Activated CD8-positive, alpha-beta T cell treated with anti-CD3 and anti-CD28 coated beads for 36 hours (primary cell): ENCODE results near the gene KCNIP3. TPM values are rescaled to one million over a fixed set of nuclear protein-coding genes. Genes with fewer than 3 reads are reported as not detected.

Source experiments
- ATAC-seq: fragments of 200-7000 bp; cut with Tn5 transposase; one replicate; pipeline ENCODE4 v1.10.0; 2021; ENCODE audit warnings: mild to moderate bottlenecking, moderate library complexity
- CTCF ChIA-PET: fragments of 350-600 bp; sonication (Branson Sonifier 250); formaldehyde crosslinking; loops from one replicate; lab custom pipeline; 2021; ENCODE audit warnings: antibody characterized with exemption; lab: Charles Lee
- POLR2A ChIA-PET: fragments of 350-600 bp; sonication (Branson Sonifier 250); formaldehyde crosslinking; loops from one replicate; lab custom pipeline; 2021; ENCODE audit warnings: antibody characterized with exemption; lab: Charles Lee
- DNase-seq: peaks from one replicate; pipeline ENCODE4 v3.0.0-alpha.2; 2020
- H3K27ac Mint-ChIP-seq: one replicate; pipeline ENCODE4 v1.8.0; 2021; ENCODE audit warnings: mild to moderate bottlenecking, mixed read lengths
- H3K27me3 Mint-ChIP-seq: one replicate; pipeline ENCODE4 v1.8.0; 2021; ENCODE audit warnings: mixed read lengths
- H3K36me3 Mint-ChIP-seq: one replicate; pipeline ENCODE4 v1.8.0; 2021; ENCODE audit warnings: low read depth, mixed read lengths
- H3K4me1 Mint-ChIP-seq: one replicate; pipeline ENCODE4 v1.8.0; 2021; ENCODE audit warnings: low read depth, mixed read lengths
- H3K4me3 Mint-ChIP-seq: one replicate; pipeline ENCODE4 v1.8.0; 2021; ENCODE audit warnings: mild to moderate bottlenecking, moderate library complexity, mixed read lengths
- H3K9me3 Mint-ChIP-seq: one replicate; pipeline ENCODE4 v1.8.0; 2021; ENCODE audit warnings: mixed read lengths
- CTCF ChIP-seq: fragments of 200-600 bp; IDR thresholded peaks from one replicate; pipeline ENCODE4 v1.8.0; 2022; ENCODE audit warnings: antibody characterized with exemption, mild to moderate bottlenecking
- intact Hi-C: fragments of 100-400 bp; cut with micrococcal nuclease; formaldehyde crosslinking; loops from one replicate; pipeline ENCODE4 v1.10.0; 2022
- total RNA-seq, 2 experiments: library from RNA; stranded (reverse); gene quantifications; one replicate each; pipeline ENCODE4 v1.2.3, GENCODE V29; 2021

Gene KCNIP3
- total RNA-seq, 2 experiments from 2014 or later, result not detected

GRCh38 chr2:95328358-95329125, 31.4 kb downstream of the KCNIP3 start:
- no peaks in the 10 kb centered on the region for H3K4me1 Mint-ChIP-seq
- H3K4me3 Mint-ChIP-seq, result no peak overlapping the region
- POLR2A ChIA-PET, result no interaction called here
- DNase-seq, result no peak
- CTCF ChIA-PET, result no interaction called here
- no peaks in the 10 kb centered on the region for H3K27me3 Mint-ChIP-seq
- TF ChIP-seq CTCF, result no peak
- ATAC-seq, result no peak
- no peak overlapping the region for H3K27ac Mint-ChIP-seq
- H3K9me3 Mint-ChIP-seq, result no peaks in the 10 kb centered on the region
- intact Hi-C loops, result no loop called here
- H3K36me3 Mint-ChIP-seq, result no peaks in the 10 kb centered on the region

- no peak overlapping the region for H3K27ac Mint-ChIP-seq
- no peak overlapping the region for H3K4me3 Mint-ChIP-seq
- no peaks in the 10 kb centered on the region for H3K9me3 Mint-ChIP-seq
- intact Hi-C loops, result no loop called here
- DNase-seq (no peak), ATAC-seq (no peak)
- CTCF ChIA-PET, result no interaction called here
- no peaks in the 10 kb centered on the region for H3K4me1 Mint-ChIP-seq
- POLR2A ChIA-PET, result no interaction called here
- H3K27me3 Mint-ChIP-seq, result no peaks in the 10 kb centered on the region
- no peak for TF ChIP-seq CTCF
- no peaks in the 10 kb centered on the region for H3K36me3 Mint-ChIP-seq
Observed at GRCh38 chr2:95329401-95329800, 32.3 kb downstream of the KCNIP3 start.

GRCh38 chr2:95329891-95330793, 33.0 kb downstream of the KCNIP3 start:
- Mint-ChIP-seq H3K4me1 (no peaks in the 10 kb centered on the region), H3K27me3 (no peaks in the 10 kb centered on the region), H3K36me3 (no peaks in the 10 kb centered on the region), H3K4me3 (no peak overlapping the region), H3K27ac (no peak overlapping the region), H3K9me3 (no peaks in the 10 kb centered on the region)
- no peak for ATAC-seq
- no peak for TF ChIP-seq CTCF
- CTCF ChIA-PET, result no interaction called here
- DNase-seq, result no peak
- intact Hi-C loops, result no loop called here
- POLR2A ChIA-PET, result no interaction called here

GRCh38 chr2:95330794-95331338, 33.7 kb downstream of the KCNIP3 start:
- no peak overlapping the region for H3K27ac Mint-ChIP-seq
- no peak overlapping the region for H3K4me3 Mint-ChIP-seq
- no peaks in the 10 kb centered on the region for H3K27me3 Mint-ChIP-seq
- H3K4me1 Mint-ChIP-seq, result no peaks in the 10 kb centered on the region
- ChIA-PET POLR2A (no interaction called here), CTCF (interaction anchor here (1.2 kb wide), 1 partner anchor 14 kb away, joined by 4 read pairs; no protein-coding TSS in a partner anchor)
- ATAC-seq (no peak), DNase-seq (no peak)
- no peaks in the 10 kb centered on the region for H3K9me3 Mint-ChIP-seq
- H3K36me3 Mint-ChIP-seq, result no peaks in the 10 kb centered on the region
- intact Hi-C loops, result no loop called here
- no peak for TF ChIP-seq CTCF
